ENCODE results near the gene SF3A1. TPM values are rescaled to one million over a fixed set of nuclear protein-coding genes. Genes with fewer than 3 reads are reported as not detected.

Gene SF3A1
- polyA plus RNA-seq, 5 donors, result 105 to 165 (median 132) TPM

- DNase-seq, result no peak
Observed at GRCh38 chr22:30307041-30307574, 49.6 kb downstream of the SF3A1 start.

- DNase-seq, result no peak
Observed at GRCh38 chr22:30306627-30307011, 50.1 kb downstream of the SF3A1 start.

GRCh38 chr22:30305906-30306626 is 50.6 kb downstream of the SF3A1 start:
- DNase-seq, result no peak

GRCh38 chr22:30305519-30305905 is 51.2 kb downstream of the SF3A1 start:
- DNase-seq, result no peak

- no peak for DNase-seq
Observed at GRCh38 chr22:30304495-30305244, 52.0 kb downstream of the SF3A1 start.

- no peak for DNase-seq
Observed at GRCh38 chr22:30302810-30303138, 53.9 kb downstream of the SF3A1 start.

GRCh38 chr22:30301995-30302809 is 54.5 kb downstream of the SF3A1 start:
- no peak for DNase-seq

GRCh38 chr22:30299322-30299721 is 57.4 kb downstream of the SF3A1 start:
- no peak for DNase-seq

- DNase-seq, result no peak
Observed at GRCh38 chr22:30297991-30298701, 58.5 kb downstream of the SF3A1 start.

- no peak for DNase-seq
Observed at GRCh38 chr22:30297276-30297990, 59.3 kb downstream of the SF3A1 start.

- DNase-seq, result no peak
Observed at GRCh38 chr22:30296833-30297232, 59.9 kb downstream of the SF3A1 start.

- DNase-seq, result no peak
Observed at GRCh38 chr22:30296324-30296723, 60.4 kb downstream of the SF3A1 start.

- DNase-seq, result no peak
Observed at GRCh38 chr22:30295576-30295975, 61.1 kb downstream of the SF3A1 start.

GRCh38 chr22:30294830-30295229 is 61.9 kb downstream of the SF3A1 start:
- DNase-seq, result no peak

- no peak for DNase-seq
Observed at GRCh38 chr22:30294066-30294465, 62.6 kb downstream of the SF3A1 start.

- DNase-seq, result no peak
Observed at GRCh38 chr22:30293026-30293425, 63.7 kb downstream of the SF3A1 start.

GRCh38 chr22:30292069-30292970 is 64.4 kb downstream of the SF3A1 start:
- DNase-seq, result no peak

- peak; percentile 75 to 76 for DNase-seq
Observed at GRCh38 chr22:30291058-30291892, 65.4 kb downstream of the SF3A1 start.
